K562 (cell line): ENCODE data around the gene SPOUT1. TPM values are rescaled to one million over a fixed set of nuclear protein-coding genes. Genes with fewer than 3 reads are reported as not detected.

ENCODE experiments used
- MEF2D ChIP-seq: conservative IDR thresholded peaks from 2 replicates; pipeline ENCODE4 v1.6.1; 2016; ENCODE audit warnings: low read depth, missing genetic modification characterization, missing compliant biosample characterization
- RFX1 ChIP-seq: fragments of 450-650 bp; IDR thresholded peaks from 2 replicates; pipeline ENCODE4 v1.6.1; 2016; ENCODE audit warnings: mild to moderate bottlenecking, moderate library complexity
- SRSF3 ChIP-seq: fragments of 200-400 bp; formaldehyde crosslinking; IDR thresholded peaks from 2 replicates; pipeline ENCODE4 v1.6.1; 2016; ENCODE audit warnings: mild to moderate bottlenecking, low read length, moderate library complexity; ENCODE audit not compliant: insufficient read depth
- polyA plus RNA-seq, 8 experiments: library from polyadenylated mRNA; depleted of rRNA in 4 of 8; stranded (reverse) in 5 of 8; unstranded in 3 of 8; fragments of >200 nt; fragmentation: Nextera tagmentation in 2 of 8; fragmentation: Illumina TruSeq in 1 of 8; extraction: Ambion mirVana in 2 of 8; extraction: Trizol in 1 of 8; gene quantifications; 2 replicates each; pipeline versions ENCODE4 v1.2.1 to v1.2.3, GENCODE V29; 2011 to 2014; ENCODE audit warnings: inconsistent platforms in 1 of 8, missing spikeins in 1 of 8
- total RNA-seq, 7 experiments: library from RNA; depleted of rRNA in 6 of 7; stranded (reverse); fragments of >200 nt in 6 of 7; fragmentation: Illumina TruSeq in 2 of 7; extraction: Trizol in 2 of 7; gene quantifications; 2 replicates each; pipeline versions ENCODE4 v1.2.1 to v1.2.3, GENCODE V29; 2011 to 2021; ENCODE audit warnings: low replicate concordance in 1 of 7
- TF ChIP-seq, protein P1 (sequence below): sonication (generic); formaldehyde crosslinking; IDR thresholded peaks from 2 replicates; pipeline ENCODE4 v1.8.0; 2022; ENCODE audit warnings: mild to moderate bottlenecking, low read depth, missing genetic modification reagents
- TF ChIP-seq, protein P2 (sequence below): fragments of 450-650 bp; IDR thresholded peaks from 2 replicates; pipeline ENCODE4 v1.6.1; 2017; ENCODE audit warnings: antibody characterized with exemption, mild to moderate bottlenecking
- TF ChIP-seq, protein P3 (sequence below): fragments of 450-650 bp; IDR thresholded peaks from 2 replicates; pipeline ENCODE4 v1.6.1; 2016; ENCODE audit warnings: mild to moderate bottlenecking, moderate library complexity
- TF ChIP-seq, protein P4 (sequence below): fragments of 250-450 bp; sonication (Bioruptor Pico); IDR thresholded peaks from 2 replicates; pipeline ENCODE4 v1.8.0; 2022; ENCODE audit warnings: inconsistent platforms

SPOUT1 gene
- total and polyA plus RNA-seq, 9 of the 15 experiments (the other 6 are each of a cell fraction or from before 2014, with no cell fraction given), result 10.6 to 121 (median 37.4) TPM

DNA sequence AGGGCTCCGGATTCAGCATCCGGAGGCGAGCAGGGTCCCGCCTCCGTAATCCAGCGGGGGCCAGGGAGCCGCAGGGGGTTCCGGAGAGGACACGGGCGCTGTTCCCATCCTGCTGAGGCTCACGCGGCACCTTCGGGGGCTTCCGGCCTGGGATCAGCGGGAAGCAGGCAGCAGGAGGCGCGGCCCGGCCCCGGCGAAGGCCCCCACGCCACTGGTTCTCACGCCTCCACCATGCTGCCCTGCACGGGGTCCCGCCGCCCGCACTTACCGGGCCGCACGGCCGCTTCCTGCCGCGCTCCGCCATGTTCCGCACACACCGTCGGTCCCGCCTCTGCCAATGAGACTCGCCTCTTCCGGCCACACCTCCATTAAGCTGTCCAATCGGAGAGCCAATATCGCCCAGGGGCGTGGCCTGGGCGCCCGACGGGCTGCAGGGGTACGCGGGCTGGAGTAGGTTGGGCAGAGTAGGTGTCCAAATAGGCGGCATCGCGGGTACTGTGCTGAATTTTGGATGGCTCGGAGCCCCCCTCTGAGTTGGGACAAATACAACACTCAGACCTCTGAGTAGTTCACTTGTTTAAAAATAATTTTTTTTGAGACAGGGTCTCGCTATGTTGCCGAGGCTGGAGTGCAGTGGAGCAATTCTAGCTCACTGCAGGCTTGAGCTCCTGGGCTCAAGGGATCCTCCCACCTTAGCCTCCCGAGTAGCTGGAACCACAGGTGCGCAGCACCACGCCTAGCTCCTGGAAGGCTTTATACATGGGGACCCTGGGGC lies at the start of gene SPOUT1 (continued):
- TF ChIP-seq, protein P1, sequence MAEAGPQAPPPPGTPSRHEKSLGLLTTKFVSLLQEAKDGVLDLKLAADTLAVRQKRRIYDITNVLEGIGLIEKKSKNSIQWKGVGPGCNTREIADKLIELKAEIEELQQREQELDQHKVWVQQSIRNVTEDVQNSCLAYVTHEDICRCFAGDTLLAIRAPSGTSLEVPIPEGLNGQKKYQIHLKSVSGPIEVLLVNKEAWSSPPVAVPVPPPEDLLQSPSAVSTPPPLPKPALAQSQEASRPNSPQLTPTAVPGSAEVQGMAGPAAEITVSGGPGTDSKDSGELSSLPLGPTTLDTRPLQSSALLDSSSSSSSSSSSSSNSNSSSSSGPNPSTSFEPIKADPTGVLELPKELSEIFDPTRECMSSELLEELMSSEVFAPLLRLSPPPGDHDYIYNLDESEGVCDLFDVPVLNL (CRISPR knock-in tag), result no peak
- TF ChIP-seq RFX1, result no peak
- TF ChIP-seq, protein P2, sequence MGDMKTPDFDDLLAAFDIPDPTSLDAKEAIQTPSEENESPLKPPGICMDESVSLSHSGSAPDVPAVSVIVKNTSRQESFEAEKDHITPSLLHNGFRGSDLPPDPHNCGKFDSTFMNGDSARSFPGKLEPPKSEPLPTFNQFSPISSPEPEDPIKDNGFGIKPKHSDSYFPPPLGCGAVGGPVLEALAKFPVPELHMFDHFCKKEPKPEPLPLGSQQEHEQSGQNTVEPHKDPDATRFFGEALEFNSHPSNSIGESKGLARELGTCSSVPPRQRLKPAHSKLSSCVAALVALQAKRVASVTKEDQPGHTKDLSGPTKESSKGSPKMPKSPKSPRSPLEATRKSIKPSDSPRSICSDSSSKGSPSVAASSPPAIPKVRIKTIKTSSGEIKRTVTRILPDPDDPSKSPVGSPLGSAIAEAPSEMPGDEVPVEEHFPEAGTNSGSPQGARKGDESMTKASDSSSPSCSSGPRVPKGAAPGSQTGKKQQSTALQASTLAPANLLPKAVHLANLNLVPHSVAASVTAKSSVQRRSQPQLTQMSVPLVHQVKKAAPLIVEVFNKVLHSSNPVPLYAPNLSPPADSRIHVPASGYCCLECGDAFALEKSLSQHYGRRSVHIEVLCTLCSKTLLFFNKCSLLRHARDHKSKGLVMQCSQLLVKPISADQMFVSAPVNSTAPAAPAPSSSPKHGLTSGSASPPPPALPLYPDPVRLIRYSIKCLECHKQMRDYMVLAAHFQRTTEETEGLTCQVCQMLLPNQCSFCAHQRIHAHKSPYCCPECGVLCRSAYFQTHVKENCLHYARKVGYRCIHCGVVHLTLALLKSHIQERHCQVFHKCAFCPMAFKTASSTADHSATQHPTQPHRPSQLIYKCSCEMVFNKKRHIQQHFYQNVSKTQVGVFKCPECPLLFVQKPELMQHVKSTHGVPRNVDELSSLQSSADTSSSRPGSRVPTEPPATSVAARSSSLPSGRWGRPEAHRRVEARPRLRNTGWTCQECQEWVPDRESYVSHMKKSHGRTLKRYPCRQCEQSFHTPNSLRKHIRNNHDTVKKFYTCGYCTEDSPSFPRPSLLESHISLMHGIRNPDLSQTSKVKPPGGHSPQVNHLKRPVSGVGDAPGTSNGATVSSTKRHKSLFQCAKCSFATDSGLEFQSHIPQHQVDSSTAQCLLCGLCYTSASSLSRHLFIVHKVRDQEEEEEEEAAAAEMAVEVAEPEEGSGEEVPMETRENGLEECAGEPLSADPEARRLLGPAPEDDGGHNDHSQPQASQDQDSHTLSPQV, result no peak
- TF ChIP-seq, protein P3, sequence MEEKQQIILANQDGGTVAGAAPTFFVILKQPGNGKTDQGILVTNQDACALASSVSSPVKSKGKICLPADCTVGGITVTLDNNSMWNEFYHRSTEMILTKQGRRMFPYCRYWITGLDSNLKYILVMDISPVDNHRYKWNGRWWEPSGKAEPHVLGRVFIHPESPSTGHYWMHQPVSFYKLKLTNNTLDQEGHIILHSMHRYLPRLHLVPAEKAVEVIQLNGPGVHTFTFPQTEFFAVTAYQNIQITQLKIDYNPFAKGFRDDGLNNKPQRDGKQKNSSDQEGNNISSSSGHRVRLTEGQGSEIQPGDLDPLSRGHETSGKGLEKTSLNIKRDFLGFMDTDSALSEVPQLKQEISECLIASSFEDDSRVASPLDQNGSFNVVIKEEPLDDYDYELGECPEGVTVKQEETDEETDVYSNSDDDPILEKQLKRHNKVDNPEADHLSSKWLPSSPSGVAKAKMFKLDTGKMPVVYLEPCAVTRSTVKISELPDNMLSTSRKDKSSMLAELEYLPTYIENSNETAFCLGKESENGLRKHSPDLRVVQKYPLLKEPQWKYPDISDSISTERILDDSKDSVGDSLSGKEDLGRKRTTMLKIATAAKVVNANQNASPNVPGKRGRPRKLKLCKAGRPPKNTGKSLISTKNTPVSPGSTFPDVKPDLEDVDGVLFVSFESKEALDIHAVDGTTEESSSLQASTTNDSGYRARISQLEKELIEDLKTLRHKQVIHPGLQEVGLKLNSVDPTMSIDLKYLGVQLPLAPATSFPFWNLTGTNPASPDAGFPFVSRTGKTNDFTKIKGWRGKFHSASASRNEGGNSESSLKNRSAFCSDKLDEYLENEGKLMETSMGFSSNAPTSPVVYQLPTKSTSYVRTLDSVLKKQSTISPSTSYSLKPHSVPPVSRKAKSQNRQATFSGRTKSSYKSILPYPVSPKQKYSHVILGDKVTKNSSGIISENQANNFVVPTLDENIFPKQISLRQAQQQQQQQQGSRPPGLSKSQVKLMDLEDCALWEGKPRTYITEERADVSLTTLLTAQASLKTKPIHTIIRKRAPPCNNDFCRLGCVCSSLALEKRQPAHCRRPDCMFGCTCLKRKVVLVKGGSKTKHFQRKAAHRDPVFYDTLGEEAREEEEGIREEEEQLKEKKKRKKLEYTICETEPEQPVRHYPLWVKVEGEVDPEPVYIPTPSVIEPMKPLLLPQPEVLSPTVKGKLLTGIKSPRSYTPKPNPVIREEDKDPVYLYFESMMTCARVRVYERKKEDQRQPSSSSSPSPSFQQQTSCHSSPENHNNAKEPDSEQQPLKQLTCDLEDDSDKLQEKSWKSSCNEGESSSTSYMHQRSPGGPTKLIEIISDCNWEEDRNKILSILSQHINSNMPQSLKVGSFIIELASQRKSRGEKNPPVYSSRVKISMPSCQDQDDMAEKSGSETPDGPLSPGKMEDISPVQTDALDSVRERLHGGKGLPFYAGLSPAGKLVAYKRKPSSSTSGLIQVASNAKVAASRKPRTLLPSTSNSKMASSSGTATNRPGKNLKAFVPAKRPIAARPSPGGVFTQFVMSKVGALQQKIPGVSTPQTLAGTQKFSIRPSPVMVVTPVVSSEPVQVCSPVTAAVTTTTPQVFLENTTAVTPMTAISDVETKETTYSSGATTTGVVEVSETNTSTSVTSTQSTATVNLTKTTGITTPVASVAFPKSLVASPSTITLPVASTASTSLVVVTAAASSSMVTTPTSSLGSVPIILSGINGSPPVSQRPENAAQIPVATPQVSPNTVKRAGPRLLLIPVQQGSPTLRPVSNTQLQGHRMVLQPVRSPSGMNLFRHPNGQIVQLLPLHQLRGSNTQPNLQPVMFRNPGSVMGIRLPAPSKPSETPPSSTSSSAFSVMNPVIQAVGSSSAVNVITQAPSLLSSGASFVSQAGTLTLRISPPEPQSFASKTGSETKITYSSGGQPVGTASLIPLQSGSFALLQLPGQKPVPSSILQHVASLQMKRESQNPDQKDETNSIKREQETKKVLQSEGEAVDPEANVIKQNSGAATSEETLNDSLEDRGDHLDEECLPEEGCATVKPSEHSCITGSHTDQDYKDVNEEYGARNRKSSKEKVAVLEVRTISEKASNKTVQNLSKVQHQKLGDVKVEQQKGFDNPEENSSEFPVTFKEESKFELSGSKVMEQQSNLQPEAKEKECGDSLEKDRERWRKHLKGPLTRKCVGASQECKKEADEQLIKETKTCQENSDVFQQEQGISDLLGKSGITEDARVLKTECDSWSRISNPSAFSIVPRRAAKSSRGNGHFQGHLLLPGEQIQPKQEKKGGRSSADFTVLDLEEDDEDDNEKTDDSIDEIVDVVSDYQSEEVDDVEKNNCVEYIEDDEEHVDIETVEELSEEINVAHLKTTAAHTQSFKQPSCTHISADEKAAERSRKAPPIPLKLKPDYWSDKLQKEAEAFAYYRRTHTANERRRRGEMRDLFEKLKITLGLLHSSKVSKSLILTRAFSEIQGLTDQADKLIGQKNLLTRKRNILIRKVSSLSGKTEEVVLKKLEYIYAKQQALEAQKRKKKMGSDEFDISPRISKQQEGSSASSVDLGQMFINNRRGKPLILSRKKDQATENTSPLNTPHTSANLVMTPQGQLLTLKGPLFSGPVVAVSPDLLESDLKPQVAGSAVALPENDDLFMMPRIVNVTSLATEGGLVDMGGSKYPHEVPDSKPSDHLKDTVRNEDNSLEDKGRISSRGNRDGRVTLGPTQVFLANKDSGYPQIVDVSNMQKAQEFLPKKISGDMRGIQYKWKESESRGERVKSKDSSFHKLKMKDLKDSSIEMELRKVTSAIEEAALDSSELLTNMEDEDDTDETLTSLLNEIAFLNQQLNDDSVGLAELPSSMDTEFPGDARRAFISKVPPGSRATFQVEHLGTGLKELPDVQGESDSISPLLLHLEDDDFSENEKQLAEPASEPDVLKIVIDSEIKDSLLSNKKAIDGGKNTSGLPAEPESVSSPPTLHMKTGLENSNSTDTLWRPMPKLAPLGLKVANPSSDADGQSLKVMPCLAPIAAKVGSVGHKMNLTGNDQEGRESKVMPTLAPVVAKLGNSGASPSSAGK, result peak; percentile 85
- TF ChIP-seq MEF2D, result no peak
- no peak for TF ChIP-seq SRSF3
- TF ChIP-seq, protein P4, sequence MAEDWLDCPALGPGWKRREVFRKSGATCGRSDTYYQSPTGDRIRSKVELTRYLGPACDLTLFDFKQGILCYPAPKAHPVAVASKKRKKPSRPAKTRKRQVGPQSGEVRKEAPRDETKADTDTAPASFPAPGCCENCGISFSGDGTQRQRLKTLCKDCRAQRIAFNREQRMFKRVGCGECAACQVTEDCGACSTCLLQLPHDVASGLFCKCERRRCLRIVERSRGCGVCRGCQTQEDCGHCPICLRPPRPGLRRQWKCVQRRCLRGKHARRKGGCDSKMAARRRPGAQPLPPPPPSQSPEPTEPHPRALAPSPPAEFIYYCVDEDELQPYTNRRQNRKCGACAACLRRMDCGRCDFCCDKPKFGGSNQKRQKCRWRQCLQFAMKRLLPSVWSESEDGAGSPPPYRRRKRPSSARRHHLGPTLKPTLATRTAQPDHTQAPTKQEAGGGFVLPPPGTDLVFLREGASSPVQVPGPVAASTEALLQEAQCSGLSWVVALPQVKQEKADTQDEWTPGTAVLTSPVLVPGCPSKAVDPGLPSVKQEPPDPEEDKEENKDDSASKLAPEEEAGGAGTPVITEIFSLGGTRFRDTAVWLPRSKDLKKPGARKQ (CRISPR knock-in tag), result no peak
